Measurements from ENCODE around the gene KLRC3. TPM values are rescaled to one million over a fixed set of nuclear protein-coding genes. Genes with fewer than 3 reads are reported as not detected.
"Not testable (repeated sequence)": the region's sequence is repeated elsewhere in the genome, so short reads cannot be mapped to it uniquely, and the experiment has no call there.

Gene KLRC3
- total and polyA plus RNA-seq, 2 donors (not counting 3 experiments of a cell fraction or from before 2014, with no cell fraction given): not detected

DNA sequence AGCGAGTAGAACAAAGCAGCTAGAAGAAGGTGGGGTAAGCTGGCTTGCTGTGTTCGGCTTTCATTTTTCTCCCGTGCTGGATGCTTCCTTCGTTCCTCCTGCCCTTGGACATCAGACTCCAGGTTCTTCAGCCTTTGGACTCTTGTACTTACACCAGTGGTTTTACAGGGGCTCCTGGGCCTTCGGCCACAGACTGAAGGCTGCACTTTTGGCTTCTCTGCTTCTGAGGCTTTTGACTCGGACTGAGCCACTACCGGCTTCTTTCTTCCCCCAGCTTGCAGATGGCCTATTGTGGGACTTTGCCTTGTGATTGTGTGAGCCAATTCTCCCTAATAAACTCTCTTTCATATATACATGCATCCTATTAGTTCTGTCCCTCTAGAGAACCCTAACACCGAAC is 5.5 kb upstream of the KLRC3 start:
- DNase-seq (ENCODE audit: low read depth, low spot score); H2AFZ ChIP-seq (ENCODE audit: low read depth, low read length); H3K9ac ChIP-seq (replicated peaks; ENCODE audit: extremely low read depth, insufficient read depth, low read length); H3K27me3 ChIP-seq (ENCODE audit: control insufficient read depth in 2 of 2, insufficient read depth in 2 of 2, low read length in 2 of 2); dilution Hi-C loops (cut with MboI; ENCODE audit: extremely low pct_ligation_motif_present, low sequenced_read_pairs); H3K27ac ChIP-seq (ENCODE audit: insufficient read depth, low read depth, low read length); FAIRE-seq; H3K9me3 ChIP-seq (replicated peaks; ENCODE audit: control insufficient read depth, insufficient read depth, low read length); BruUV-seq (replicated peaks); H3K4me3 ChIP-seq (replicated peaks in 1 of 3; ENCODE audit: insufficient read depth in 1 of 3, low read depth in 1 of 3, low read length in 3 of 3); H3K9me1 ChIP-seq (replicated peaks; ENCODE audit: control insufficient read depth, extremely low read depth, insufficient read depth, low read length); intact Hi-C loops (cut with micrococcal nuclease); H3K36me3 ChIP-seq (ENCODE audit: control insufficient read depth in 2 of 2, extremely low read depth in 1 of 2, insufficient read depth in 2 of 2, low read length in 2 of 2); H3K79me2 ChIP-seq (ENCODE audit: control insufficient read depth, insufficient read depth, low read length); H3K4me2 ChIP-seq (ENCODE audit: insufficient read depth, low read length); POLR2A ChIA-PET; H4K20me1 ChIP-seq (replicated peaks; ENCODE audit: control insufficient read depth, extremely low read depth, insufficient read depth, low read length); H3K4me1 ChIP-seq (ENCODE audit: control insufficient read depth, extremely low read depth, insufficient read depth, low read length): not testable (repeated sequence)
- CTCF ChIA-PET: interaction anchor here (0.6 kb wide), 1 partner anchor 15 kb away, joined by 6 read pairs; no protein-coding TSS in a partner anchor

DNA sequence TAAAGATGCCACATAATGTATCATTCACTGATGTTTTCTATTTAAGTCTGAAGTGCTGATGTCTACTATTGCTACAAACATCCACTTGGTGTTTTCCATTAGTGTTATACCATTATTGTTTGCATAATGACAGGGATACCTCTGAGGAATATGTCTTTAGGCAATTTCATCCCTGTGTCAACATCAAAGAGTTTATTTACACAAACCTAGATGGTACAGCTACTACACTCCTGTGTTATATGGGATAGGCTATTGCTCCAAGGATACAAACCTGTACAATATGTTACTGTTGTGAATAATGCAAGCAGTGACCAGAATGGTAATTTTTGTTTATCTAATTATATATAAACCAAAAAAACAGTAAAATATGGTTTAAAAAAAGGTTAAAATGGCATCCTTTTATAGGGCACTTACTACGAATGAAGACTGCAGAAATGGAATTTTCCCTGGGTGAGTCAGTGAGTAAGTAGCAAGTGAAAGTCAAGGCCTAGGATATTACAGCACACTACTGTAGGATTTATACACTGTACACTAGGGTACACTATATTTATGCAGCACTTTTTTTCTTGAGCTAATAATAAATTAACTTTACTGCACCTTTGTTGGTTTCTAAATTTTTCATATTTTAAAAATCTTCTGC is 4.0 kb upstream of the KLRC3 start:
- FAIRE-seq; H3K27ac ChIP-seq (ENCODE audit: insufficient read depth, low read depth, low read length); H3K9me1 ChIP-seq (replicated peaks; ENCODE audit: control insufficient read depth, extremely low read depth, insufficient read depth, low read length): not testable (repeated sequence)

More for the DNA sequence above, 4.0 kb upstream of the KLRC3 start:
- POLR2A ChIA-PET; H3K4me2 ChIP-seq (ENCODE audit: insufficient read depth, low read length); H4K20me1 ChIP-seq (replicated peaks; ENCODE audit: control insufficient read depth, extremely low read depth, insufficient read depth, low read length); H2AFZ ChIP-seq (ENCODE audit: low read depth, low read length); H3K79me2 ChIP-seq (ENCODE audit: control insufficient read depth, insufficient read depth, low read length); H3K4me1 ChIP-seq (ENCODE audit: control insufficient read depth, extremely low read depth, insufficient read depth, low read length); H3K36me3 ChIP-seq (ENCODE audit: control insufficient read depth in 2 of 2, extremely low read depth in 1 of 2, insufficient read depth in 2 of 2, low read length in 2 of 2); H3K4me3 ChIP-seq (replicated peaks in 1 of 3; ENCODE audit: insufficient read depth in 1 of 3, low read depth in 1 of 3, low read length in 3 of 3); BruUV-seq (replicated peaks); H3K9me3 ChIP-seq (replicated peaks; ENCODE audit: control insufficient read depth, insufficient read depth, low read length); H3K9ac ChIP-seq (replicated peaks; ENCODE audit: extremely low read depth, insufficient read depth, low read length); H3K27me3 ChIP-seq (ENCODE audit: control insufficient read depth in 2 of 2, insufficient read depth in 2 of 2, low read length in 2 of 2); intact Hi-C loops (cut with micrococcal nuclease); CTCF ChIA-PET; DNase-seq (ENCODE audit: low read depth, low spot score); dilution Hi-C loops (cut with MboI; ENCODE audit: extremely low pct_ligation_motif_present, low sequenced_read_pairs): not testable (repeated sequence)

All from endothelial cell of umbilical vein (primary cell).